Measurements from ENCODE around the gene NPTX2. TPM values are rescaled to one million over a fixed set of nuclear protein-coding genes. Genes with fewer than 3 reads are reported as not detected.

Gene NPTX2
- total RNA-seq, 4 donors from 2014 or later = 10.1 to 49.8 (median 24.7) TPM

DNA sequence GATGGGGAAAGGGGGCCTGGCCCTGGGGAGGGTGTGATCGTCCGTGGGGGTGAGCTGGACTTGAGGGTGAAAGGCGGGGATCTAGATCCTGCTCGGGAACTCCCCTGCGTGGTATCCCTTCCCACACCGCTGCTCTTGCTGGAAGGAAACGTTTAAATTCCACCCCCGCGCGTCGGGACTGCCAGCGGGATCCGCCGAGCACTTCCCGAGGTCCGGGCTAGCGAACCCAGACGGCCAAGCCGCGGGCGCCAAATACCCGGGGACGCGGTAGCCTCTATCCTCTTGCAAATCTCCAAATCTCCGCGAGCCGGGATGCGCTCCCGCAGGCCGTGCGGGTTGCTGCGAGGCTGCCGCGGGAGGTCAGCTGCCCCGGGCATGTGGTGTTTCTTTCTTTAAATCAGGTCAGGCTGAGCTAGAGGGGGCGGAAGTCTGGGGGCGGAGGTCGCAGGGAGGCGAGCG lies 904 bp downstream of the NPTX2 start:
- no peak for TF ChIP-seq EP300 (IDR thresholded peaks at IDR 0.05)
- no peak for TF ChIP-seq POLR2A (IDR thresholded peaks at IDR 0.05)
- no peak for TF ChIP-seq POLR2AphosphoS5 (IDR thresholded peaks at IDR 0.05)
- no peak for TF ChIP-seq CTCF (IDR thresholded peaks at IDR 0.05)
- Histone ChIP-seq H3K4me3 (peak overlapping the region; percentile 0 to 52), H3K36me3 (no peaks in the 10 kb centered on the region), H3K27me3 (peaks cover 69% of the 10 kb centered on the region), H3K9me3 (no peaks in the 10 kb centered on the region), H3K27ac (peak overlapping the region in 1 of 4 donors; percentile 56), H3K4me1 (peaks cover 0 to 20% (median 4%) of the 10 kb centered on the region in 3 donors)
- 0% methylated on average over 2 to 12 of the region's 40 CpGs for WGBS, 2 donors (ENCODE audit: low coverage in 1 of 2)
- no peak for ATAC-seq

GRCh38 chr7:98618786-98619185 lies 1.7 kb downstream of the NPTX2 start:
- no peaks in the 10 kb centered on the region for H3K9me3 ChIP-seq
- ATAC-seq = no peak
- peak overlapping the region in 1 of 2 donors; percentile 52 for H3K4me3 ChIP-seq
- 0 to 15% methylated on average over 2 of the region's 2 CpGs for WGBS, 2 donors (ENCODE audit: low coverage in 1 of 2)
- no peaks in the 10 kb centered on the region for H3K36me3 ChIP-seq
- H3K27me3 ChIP-seq = peaks cover 72% of the 10 kb centered on the region
- TF ChIP-seq EP300 (IDR thresholded peaks at IDR 0.05) (no peak), POLR2AphosphoS5 (IDR thresholded peaks at IDR 0.05) (no peak), CTCF (IDR thresholded peaks at IDR 0.05) (no peak), POLR2A (IDR thresholded peaks at IDR 0.05) (no peak)
- H3K4me1 ChIP-seq = peaks cover 0 to 20% (median 4%) of the 10 kb centered on the region in 3 donors
- H3K27ac ChIP-seq = no peak overlapping the region

GRCh38 chr7:98619450-98620321 lies 2.6 kb downstream of the NPTX2 start:
- Histone ChIP-seq H3K27ac (no peak overlapping the region), H3K27me3 (peaks cover 72% of the 10 kb centered on the region), H3K9me3 (no peaks in the 10 kb centered on the region), H3K4me3 (peak overlapping the region in 1 of 2 donors; percentile 6), H3K36me3 (no peaks in the 10 kb centered on the region), H3K4me1 (peaks cover 0 to 20% (median 4%) of the 10 kb centered on the region in 3 donors)
- no peak for ATAC-seq
- 20 to 48% methylated on average over 3 to 9 of the region's 27 CpGs for WGBS, 2 donors (ENCODE audit: low coverage in 1 of 2)
- TF ChIP-seq POLR2A (IDR thresholded peaks at IDR 0.05) = no peak
- no peak for TF ChIP-seq CTCF (IDR thresholded peaks at IDR 0.05)
- no peak for TF ChIP-seq EP300 (IDR thresholded peaks at IDR 0.05)
- TF ChIP-seq POLR2AphosphoS5 (IDR thresholded peaks at IDR 0.05) = no peak

DNA sequence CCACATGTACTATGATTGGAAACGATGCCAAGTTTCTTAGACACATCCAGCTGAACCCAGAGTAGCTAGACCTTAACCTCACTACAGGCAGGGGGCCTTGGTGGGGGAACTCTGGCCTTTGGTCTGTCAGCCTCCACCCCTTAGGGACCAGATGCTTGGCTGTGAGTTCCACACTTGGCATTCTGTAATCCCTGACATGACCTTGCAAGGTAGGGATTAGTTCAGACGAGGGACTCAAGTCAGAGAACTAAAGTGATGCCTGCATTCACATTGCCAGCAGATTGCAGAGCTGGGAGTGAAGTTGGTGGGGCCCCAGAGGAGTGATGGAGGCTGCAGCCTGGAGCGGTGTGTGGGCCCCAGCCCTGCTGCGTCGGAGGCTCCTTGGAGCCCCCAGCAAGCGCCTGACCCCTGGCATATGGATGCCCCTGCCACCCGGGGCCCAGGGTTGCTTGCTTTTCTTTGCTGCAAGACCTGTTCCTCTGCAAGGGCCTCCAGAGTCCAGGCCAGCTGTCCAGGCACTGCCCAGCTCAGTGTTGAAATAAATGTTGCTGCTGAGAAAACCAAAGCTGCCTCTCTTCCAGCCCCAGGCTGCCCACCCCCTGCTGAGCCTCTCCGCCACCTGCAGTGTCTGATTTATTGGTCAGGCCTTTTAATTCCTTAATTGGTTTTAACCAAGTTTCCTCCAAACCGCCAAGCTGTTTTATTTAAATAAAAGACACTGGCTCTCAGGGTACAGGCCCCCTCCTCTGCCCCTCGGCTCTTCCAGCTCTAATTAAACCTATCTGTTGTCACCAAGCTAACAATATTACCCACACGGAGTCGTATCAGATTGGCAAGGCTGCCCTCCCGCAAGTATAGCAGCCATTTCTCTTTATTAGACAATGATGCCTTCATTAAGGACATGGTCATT lies 4.7 kb downstream of the NPTX2 start:
- WGBS, 2 donors (ENCODE audit: low coverage in 1 of 2) = 59 to 100% methylated on average over 1 to 6 of the region's 13 CpGs
- H3K4me3 ChIP-seq = no peak overlapping the region
- H3K9me3 ChIP-seq = no peaks in the 10 kb centered on the region
- no peak for ATAC-seq
- H3K4me1 ChIP-seq = peaks cover 0 to 14% (median 0%) of the 10 kb centered on the region in 3 donors
- H3K27me3 ChIP-seq = peaks cover 64% of the 10 kb centered on the region
- no peak for TF ChIP-seq POLR2A (IDR thresholded peaks at IDR 0.05)
- no peak for TF ChIP-seq CTCF (IDR thresholded peaks at IDR 0.05)
- no peak for TF ChIP-seq POLR2AphosphoS5 (IDR thresholded peaks at IDR 0.05)
- TF ChIP-seq EP300 (IDR thresholded peaks at IDR 0.05) = no peak
- no peak overlapping the region for H3K27ac ChIP-seq
- peaks cover 0 to 4% of the 10 kb centered on the region in 2 donors for H3K36me3 ChIP-seq

Data from gastroesophageal sphincter (tissue), 4 donors.